ENCODE data around the gene IFNA16.
"Not testable (repeated sequence)": the region's sequence is repeated elsewhere in the genome, so short reads cannot be mapped to it uniquely, and the experiment has no call there.

IFNA16 gene

DNA sequence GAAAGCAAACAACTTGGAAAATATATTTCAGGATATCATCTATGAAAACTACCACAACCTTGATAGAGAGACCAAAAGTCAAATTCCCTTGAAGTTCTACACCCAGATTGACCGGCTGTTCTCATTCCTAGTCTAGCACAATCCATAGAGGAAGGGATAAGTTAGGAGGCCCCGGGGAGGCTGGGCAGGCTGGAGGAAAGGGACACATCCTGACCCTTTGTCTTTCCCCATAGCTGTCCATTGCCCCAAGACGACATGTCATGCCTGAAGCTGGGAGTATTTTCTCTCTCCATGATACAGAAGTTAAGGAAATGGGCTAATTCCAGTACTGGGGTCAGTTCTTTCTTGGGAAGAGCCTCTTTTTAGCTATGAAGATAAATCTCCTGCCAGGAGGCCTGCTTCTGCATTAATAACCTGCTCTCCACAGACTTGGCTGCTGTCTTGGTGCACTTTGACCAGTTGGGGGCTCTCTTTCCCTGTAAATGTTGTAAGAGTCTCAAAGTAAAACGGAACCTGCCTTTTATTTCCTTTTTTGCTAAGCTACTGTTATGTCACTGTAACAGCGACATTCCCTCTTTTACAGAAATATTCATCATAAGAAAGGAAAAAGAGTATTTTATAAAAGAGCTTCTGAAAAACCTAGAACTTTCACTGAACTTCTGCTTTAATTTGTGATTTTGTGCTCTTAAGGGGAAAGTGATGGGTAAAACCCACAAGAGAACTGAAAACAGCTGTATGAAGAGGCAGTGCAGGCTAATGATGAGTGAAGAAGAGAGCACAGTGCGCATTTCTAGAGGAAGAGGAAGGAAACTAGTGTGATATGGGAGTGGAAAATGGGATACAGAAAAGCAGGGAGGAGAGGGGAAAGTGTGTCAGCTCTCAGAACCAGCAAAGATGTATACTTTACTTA lies 22.0 kb downstream of the IFNA16 start:
- peak; percentile 32 for DNase-seq

DNA sequence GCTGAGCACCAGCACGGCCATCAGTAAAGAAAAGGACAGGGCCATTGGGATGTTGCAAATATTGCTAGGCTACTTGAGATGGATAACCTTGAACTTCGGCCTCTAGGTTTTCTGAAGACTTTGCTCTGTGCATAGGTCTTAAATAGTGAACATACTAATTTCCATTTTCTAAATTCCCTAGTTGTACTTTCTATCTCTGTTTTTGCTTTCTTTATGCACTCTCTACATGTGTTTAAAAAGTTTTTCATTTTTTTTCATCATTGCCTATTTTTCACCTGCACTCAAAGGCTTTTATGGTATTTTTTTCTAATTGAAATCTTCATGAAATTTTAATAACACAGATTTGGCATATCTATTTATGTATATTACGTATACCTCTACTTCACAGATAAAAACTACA lies 29.6 kb downstream of the IFNA16 start, which contains the start of gene IFNA4:
IFNA4 (minus strand) TSS at position 101 of the 400 bp plus-strand sequence; CDS start at position 45, 56 bp downstream.
- DNase-seq, result not testable (repeated sequence)

DNA sequence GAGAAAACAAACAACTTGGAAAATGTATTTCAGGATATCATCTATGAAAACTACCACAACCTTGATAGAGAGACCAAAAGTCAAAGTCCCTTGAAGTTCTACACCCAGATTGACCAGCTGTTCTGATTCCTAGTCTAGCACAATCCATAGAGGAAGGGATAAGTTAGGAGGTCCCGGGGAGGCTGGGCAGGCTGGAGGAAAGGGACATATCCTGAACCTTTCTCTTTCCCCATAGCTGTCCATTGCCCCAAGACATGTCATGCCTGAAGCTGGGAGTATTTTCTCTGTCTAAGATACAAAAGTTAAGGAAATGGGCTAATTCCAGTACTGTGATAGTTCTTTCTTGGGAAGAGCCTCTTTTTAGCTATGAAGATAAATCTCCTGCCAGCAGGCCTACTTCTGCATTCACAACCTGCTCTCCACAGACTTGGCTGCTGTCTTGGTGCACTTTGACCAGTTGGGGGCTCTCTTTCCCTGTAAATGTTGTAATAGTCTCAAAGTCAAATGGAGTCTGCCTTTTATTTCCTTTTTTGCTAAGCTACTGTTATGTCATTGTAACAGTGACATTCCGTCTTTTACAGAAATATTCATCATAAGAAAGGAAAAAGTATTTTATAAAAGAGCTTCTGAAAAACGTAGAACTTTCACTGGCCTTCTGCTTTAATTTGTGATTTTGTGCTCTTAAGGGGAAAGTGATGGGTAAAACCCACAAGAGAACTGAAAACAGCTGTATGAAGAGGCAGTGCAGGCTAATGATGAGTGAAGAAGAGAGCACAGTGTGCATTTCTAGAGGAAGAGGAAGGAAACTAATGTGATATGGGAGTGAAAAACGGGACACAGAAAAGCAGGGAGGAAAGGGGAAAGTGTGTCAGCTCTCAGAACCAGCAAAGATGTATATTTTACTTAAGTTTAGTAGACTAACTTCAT lies 34.0 kb downstream of the IFNA16 start:
- peak; percentile 8 for DNase-seq

DNA sequence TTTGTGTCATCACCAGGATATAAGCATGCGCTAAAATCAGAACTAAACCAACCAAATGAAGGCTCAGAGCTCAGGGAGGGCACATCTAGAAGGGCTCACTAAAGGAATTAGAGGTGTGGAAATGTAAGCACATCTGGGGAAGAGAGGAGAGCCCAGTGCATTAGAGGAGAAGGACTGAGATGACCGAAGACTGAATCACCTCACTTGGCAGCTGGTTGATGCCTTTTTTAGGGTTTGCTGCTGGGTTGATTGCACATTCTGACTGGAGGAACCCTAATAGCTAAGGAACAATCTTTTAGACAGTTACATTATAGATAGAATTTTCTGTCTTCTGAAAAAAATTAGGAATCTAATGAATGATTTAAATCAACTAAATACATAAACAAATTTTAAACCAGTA lies 42.4 kb downstream of the IFNA16 start:
- DNase-seq, result no peak

DNA sequence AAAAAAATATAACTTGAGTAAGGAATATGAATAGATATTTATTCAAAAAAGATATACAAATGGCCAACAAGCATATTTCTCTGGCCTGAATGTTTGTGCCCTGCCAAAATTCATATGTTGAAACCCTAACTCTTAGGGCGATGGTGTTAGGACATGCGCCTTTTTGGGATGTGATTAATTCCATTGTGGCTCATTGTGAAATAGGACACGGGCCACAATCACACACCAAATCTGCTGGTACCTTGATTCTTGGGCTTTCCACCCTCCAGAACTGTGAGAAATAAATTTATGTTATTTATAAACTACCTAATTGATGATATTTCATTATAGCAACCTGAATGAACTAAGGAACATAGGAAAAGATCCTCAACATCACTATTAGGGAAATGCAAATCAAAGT lies 45.0 kb downstream of the IFNA16 start:
- DNase-seq, result no peak

DNA sequence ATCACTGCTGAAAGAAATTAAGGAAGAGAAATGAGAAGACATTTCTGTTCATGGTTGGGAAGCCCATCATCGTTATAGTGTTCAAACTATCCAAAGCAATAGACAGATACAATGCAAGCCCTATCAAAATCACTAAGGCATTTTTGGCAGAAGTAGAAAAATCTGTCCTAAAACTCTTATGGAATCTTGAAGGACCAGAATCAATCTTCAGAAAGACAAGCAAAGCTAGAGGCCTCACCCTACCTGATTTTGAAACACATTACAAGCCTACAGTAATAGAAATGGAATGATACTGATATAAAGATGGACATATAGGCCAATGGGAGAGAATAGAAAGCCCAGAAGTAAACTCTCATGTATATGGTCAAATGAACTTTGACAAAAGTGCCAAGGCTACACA lies 45.8 kb downstream of the IFNA16 start:
- DNase-seq, result no peak

DNA sequence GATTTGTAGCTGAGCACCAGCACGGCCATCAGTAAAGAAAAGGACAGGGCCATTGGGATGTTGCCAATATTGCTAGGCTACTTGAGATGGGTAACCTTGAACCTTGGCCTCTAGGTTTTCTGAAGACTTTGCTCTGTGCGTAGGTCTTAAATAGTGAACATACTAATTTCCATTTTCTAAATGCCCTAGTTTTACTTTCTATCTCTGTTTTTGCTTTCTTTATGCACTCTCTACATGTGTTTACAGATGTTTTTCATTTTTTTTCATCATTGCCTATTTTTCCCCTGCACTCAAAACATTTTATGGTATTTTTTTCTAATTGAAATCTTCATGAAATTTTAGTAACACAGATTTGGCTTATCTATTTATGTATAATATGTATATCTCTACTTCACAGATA lies 50.6 kb downstream of the IFNA16 start, which contains the start of gene IFNA21:
IFNA21 (minus strand) TSS at position 101 of the 400 bp plus-strand sequence; CDS start at position 53, 48 bp downstream.
- not testable (repeated sequence) for DNase-seq
